Heart right ventricle (tissue), 16 donors: ENCODE measurements around the gene LIPH. TPM values are rescaled to one million over a fixed set of nuclear protein-coding genes. Genes with fewer than 3 reads are reported as not detected.
A peak's percentile ranks its signal among the peaks of the same experiment; 100 is the strongest.

Experiments
- ATAC-seq, 8 donors: fragments of 200-7000 bp; cut with Tn5 transposase; one replicate each; pipeline ENCODE4 v1.9.1; 2020; ENCODE audit warnings: mild to moderate bottlenecking in 8 of 8, moderate library complexity in 8 of 8, moderate number of reproducible peaks in 1 of 8
- DNase-seq, 2 donors: peaks; one replicate each; pipeline ENCODE4 v3.0.0-alpha.2; 2020
- H3K27ac ChIP-seq, 10 donors: fragments of 200-600 bp; sonication (generic) in 2 of 10; one replicate each; pipeline versions ENCODE4 v1.5.0 to v1.8.0; 2020 to 2022; ENCODE audit warnings: mild to moderate bottlenecking in 3 of 10
- H3K27me3 ChIP-seq, 7 donors: fragments of 200-600 bp; one replicate each; pipeline ENCODE4 v1.8.0; 2021 to 2022; ENCODE audit warnings: mild to moderate bottlenecking in 2 of 7
- H3K36me3 ChIP-seq, 9 donors: fragments of 200-600 bp; sonication (generic) in 1 of 9; one replicate each; pipeline versions ENCODE4 v1.5.0 to v1.8.0; 2020 to 2022; ENCODE audit warnings: mild to moderate bottlenecking in 2 of 9
- H3K4me1 ChIP-seq, 9 donors: fragments of 200-600 bp; sonication (generic) in 1 of 9; one replicate each; pipeline versions ENCODE4 v1.5.0 to v1.8.0; 2020 to 2022; ENCODE audit warnings: mild to moderate bottlenecking in 4 of 9
- H3K4me3 ChIP-seq, 10 donors: fragments of 200-600 bp; sonication (generic) in 2 of 10; one replicate each; pipeline versions ENCODE4 v1.5.0 to v1.8.0; 2020 to 2022; ENCODE audit warnings: mild to moderate bottlenecking in 7 of 10, moderate library complexity in 2 of 10
- H3K9me3 ChIP-seq, 11 donors: fragments of 200-600 bp in 10 of 11; sonication (generic) in 2 of 11; one replicate each; pipeline versions ENCODE4 v1.5.0 to v1.8.0; 2013 to 2022; ENCODE audit warnings: mild to moderate bottlenecking in 2 of 11, control low read depth in 1 of 11, moderate library complexity in 1 of 11
- CTCF ChIP-seq, 9 donors: fragments of 200-600 bp; sonication (generic) in 2 of 9; IDR thresholded peaks; one replicate each; pipeline versions ENCODE4 v1.5.0 to v1.8.0; 2021 to 2022; ENCODE audit warnings: antibody characterized with exemption in 9 of 9, mild to moderate bottlenecking in 5 of 9, moderate library complexity in 1 of 9
- WGBS, 2 donors: extraction: QIAGEN DNeasy Blood & Tissue Kit; methylation state at CpG; one replicate each; pipeline ENCODE4 v1.1.7; 2013; ENCODE audit warnings: inconsistent platforms in 1 of 2; 5-methylcytosine and 5-hydroxymethylcytosine counted together
- intact Hi-C, 10 donors: fragments of 100-400 bp; cut with DNase I; formaldehyde crosslinking; loops; one replicate each; pipeline versions ENCODE4 v1.11.1 to v1.14.2; 2022
- polyA plus RNA-seq, 2 donors: library from polyadenylated mRNA; stranded (reverse); fragments of 200-250 nt; gene quantifications; one replicate each; pipeline ENCODE4 v1.2.3, GENCODE V29; 2013
- total RNA-seq, 10 donors: library from RNA; stranded (reverse); fragmentation: NEBNext Ultra II Directional in 3 of 10; extraction: Animal tissue kit (Norgen Biotek cat#: 25700) in 3 of 10; gene quantifications; one replicate each; pipeline versions ENCODE4 v1.2.1 to v1.2.4, GENCODE V29; 2021 to 2023
- donor health status: Arrhythmogenic right ventricular cardiomyopathy.
- donor health status: ischemic (EF 13 %, LVEDD 7.1; RV severe dilation, severe dysfunction).
- donor health status: healthy with polysubstance abuse.
- donor health status: DM: no; HTN: yes; CAD: no.
- donor health status: DM: no; HTN: no; CAD: no.
- donor health status: ischemic (EF 25% LVEDD 6.9; RV normal size, moderate dysfunction).
- donor health status: ischemic (EF 25% LVEDD 5.7; RV mildly dilated, moderate dysfunction).
- donor health status: healthy.
- donor health status: DM: yes; HTN: yes; CAD: no.
- donor health status: Ischemic cardiomyopathy.
- donor health status: ischemic (EF 35%, LVEDD 5.7; RV mildly dilated, moderate dysfunction).
- donor health status: nonischemic (EF 11% LVEDD 7.7; RV severe dilation, severe dysfunction).
- donor health status: DM: yes; HTN: yes; CAD: no.
- donor health status: PGD.
- donor health status: ischemic (EF 29% LVEDD 5.4; RV normal size, mild dysfunction).
- donor health status: nonischemic (EF 23%, LVEDD 6.1; RV moderate dilation, normal function).

LIPH gene
- total and polyA plus RNA-seq, 12 donors: 0.12 to 1.7 (median 0.42) TPM; not detected in 2

GRCh38 chr3:185561958-185562357 is 9.6 kb upstream of the LIPH start:
- Histone ChIP-seq H3K27me3 (peaks cover 0 to 29% (median 12%) of the 10 kb centered on the region in 7 donors), H3K4me3 (peak overlapping the region in 1 of 10 donors; percentile 23), H3K9me3 (no peaks in the 10 kb centered on the region), H3K4me1 (peaks cover 0 to 11% (median 0%) of the 10 kb centered on the region in 9 donors), H3K27ac (peak overlapping the region in 1 of 10 donors; percentile 52), H3K36me3 (no peaks in the 10 kb centered on the region)
- intact Hi-C loops: no loop called here
- 43 to 48% methylated on average over 5 of the region's 5 CpGs for WGBS, 2 donors
- no peak for ATAC-seq
- DNase-seq: no peak
- no peak for TF ChIP-seq CTCF (IDR thresholded peaks at IDR 0.05)

GRCh38 chr3:185561374-185561943 is 9.1 kb upstream of the LIPH start:
- WGBS, 2 donors: 78 to 84% methylated on average over 8 of the region's 8 CpGs

GRCh38 chr3:185560676-185561075 is 8.3 kb upstream of the LIPH start:
- no peak for TF ChIP-seq CTCF (IDR thresholded peaks at IDR 0.05)
- DNase-seq (no peak), ATAC-seq (no peak)
- Histone ChIP-seq H3K4me1 (peaks cover 0 to 11% (median 0%) of the 10 kb centered on the region in 9 donors), H3K4me3 (no peak overlapping the region), H3K27ac (no peak overlapping the region), H3K27me3 (peaks cover 0 to 29% (median 12%) of the 10 kb centered on the region in 7 donors), H3K36me3 (no peaks in the 10 kb centered on the region), H3K9me3 (no peaks in the 10 kb centered on the region)
- 67 to 70% methylated on average over 13 of the region's 13 CpGs for WGBS, 2 donors
- intact Hi-C loops: no loop called here

More at GRCh38 chr3:185561374-185561943, 9.1 kb upstream of the LIPH start:
- Histone ChIP-seq H3K27ac (peak overlapping the region in 1 of 10 donors; percentile 52), H3K4me1 (peaks cover 0 to 11% (median 0%) of the 10 kb centered on the region in 9 donors), H3K4me3 (peak overlapping the region in 1 of 10 donors; percentile 23), H3K27me3 (peaks cover 0 to 29% (median 12%) of the 10 kb centered on the region in 7 donors), H3K9me3 (no peaks in the 10 kb centered on the region), H3K36me3 (no peaks in the 10 kb centered on the region)
- DNase-seq (no peak), ATAC-seq (peak in 4 of 8 donors; percentile 37 to 50 (median 38))
- no peak for TF ChIP-seq CTCF (IDR thresholded peaks at IDR 0.05)
- intact Hi-C loops: no loop called here

- intact Hi-C loops: loop anchor here in 7 of 10 donors (5.0 to 10.0 kb wide), 5 partner anchors 55 to 205 kb away; partner anchors contain the start of genes TMEM41A (in 2 of the 7) and MAP3K13 (in 1 of the 7)
- no peaks in the 10 kb centered on the region for H3K36me3 ChIP-seq
- H3K4me1 ChIP-seq: peaks cover 0 to 11% (median 0%) of the 10 kb centered on the region in 9 donors
- TF ChIP-seq CTCF (IDR thresholded peaks at IDR 0.05): no peak
- WGBS, 2 donors: 87 to 88% methylated on average over 12 of the region's 12 CpGs
- ATAC-seq (no peak), DNase-seq (no peak)
- H3K27me3 ChIP-seq: peaks cover 0 to 29% (median 12%) of the 10 kb centered on the region in 7 donors
- H3K4me3 ChIP-seq: no peak overlapping the region
- no peak overlapping the region for H3K27ac ChIP-seq
- no peaks in the 10 kb centered on the region for H3K9me3 ChIP-seq
These were observed 7.3 kb upstream of the LIPH start for GRCh38 chr3:185559706-185560090.
